ENCODE data around the gene SPATA31C1.

- TF ChIP-seq ESRRG (CRISPR knock-in tag; IDR thresholded peaks at IDR 0.05) (no peak), TCF4 (CRISPR knock-in tag; IDR thresholded peaks at IDR 0.05; ENCODE audit: borderline replicate concordance) (no peak), ZFP30 (CRISPR knock-in tag; IDR thresholded peaks at IDR 0.05) (no peak), ZNF70 (CRISPR knock-in tag; IDR thresholded peaks at IDR 0.05) (no peak), ZNF8 (CRISPR knock-in tag; IDR thresholded peaks at IDR 0.05) (no peak), POU6F1 (CRISPR knock-in tag; IDR thresholded peaks at IDR 0.05; ENCODE audit: borderline replicate concordance, low read depth) (no peak), ZFP3 (CRISPR knock-in tag; IDR thresholded peaks at IDR 0.05) (no peak), ARNTL (CRISPR knock-in tag; IDR thresholded peaks at IDR 0.05; ENCODE audit: borderline replicate concordance, low read depth) (no peak), PATZ1 (CRISPR knock-in tag; IDR thresholded peaks at IDR 0.05; ENCODE audit: borderline replicate concordance) (no peak), GLIS3 (CRISPR knock-in tag; IDR thresholded peaks at IDR 0.05) (no peak), CREB5 (CRISPR knock-in tag; IDR thresholded peaks at IDR 0.05; ENCODE audit: low read depth) (no peak), OSR1 (CRISPR knock-in tag; IDR thresholded peaks at IDR 0.05) (no peak), PPARA (CRISPR knock-in tag; IDR thresholded peaks at IDR 0.05; ENCODE audit: borderline replicate concordance) (no peak)
Observed at GRCh38 chr9:87889882-87890252, 27.9 kb upstream of the SPATA31C1 start.

Measured in SK-N-SH treated with all-trans-retinoic acid at 6 μM for 48 hours (cell line).